HepG2 (cell line): ENCODE measurements around the gene ARHGAP29. TPM values are rescaled to one million over a fixed set of nuclear protein-coding genes. Genes with fewer than 3 reads are reported as not detected.

ENCODE experiments used
- ATAC-seq: fragments of 200-7000 bp; cut with Tn5 transposase; 3 replicates; pipeline ENCODE4 v1.9.1; 2020; ENCODE audit warnings: mild to moderate bottlenecking, moderate library complexity
- BruUV-seq: library from RNA; stranded (reverse); fragments of 400-500 nt; replicated peaks from 2 replicates; lab custom pipeline; 2021; lab: Mats Ljungman, UMichigan
- CTCF ChIA-PET: fragments of 300-600 bp; formaldehyde crosslinking; extraction: SDS; loops from one replicate; lab custom pipeline; 2021; ENCODE audit warnings: low total read pairs, inconsistent platforms, low intra/inter-chr PET ratio; lab: Yijun Ruan, JAX
- POLR2A ChIA-PET: fragments of 350-600 bp; sonication (Branson Sonifier 250); formaldehyde crosslinking; loops from one replicate; lab custom pipeline; 2020; ENCODE audit warnings: antibody characterized with exemption, inconsistent platforms; lab: Yijun Ruan, JAX
- DNase-seq: peaks from one replicate; pipeline ENCODE4 v3.0.0-alpha.2; 2015; ENCODE audit warnings: low spot score
- FAIRE-seq: peaks from 3 replicates; lab custom pipeline; 2011; peaks lifted over from hg19 to GRCh38; lab: Jason Lieb, UNC
- H2AFZ ChIP-seq: one replicate; pipeline ENCODE4 v1.6.1; 2011; ENCODE audit warnings: low read length, inconsistent platforms
- H3K27ac ChIP-seq: fragments of 300-600 bp; 3 replicates; pipeline ENCODE4 v1.8.0; 2011; ENCODE audit warnings: mixed run types, mild to moderate bottlenecking, mixed read lengths, low read length, inconsistent platforms; ENCODE audit not compliant: insufficient read depth; ENCODE audit errors: extremely low read length
- H3K27me3 ChIP-seq, 2 experiments: fragments of 200-600 bp in 1 of 2; 2 replicates in 1 of 2; 3 replicates in 1 of 2; pipeline versions ENCODE4 v1.6.0 to v1.8.0; 2011; ENCODE audit warnings: low read length in 2 of 2, mild to moderate bottlenecking in 2 of 2, moderate library complexity in 2 of 2, inconsistent platforms in 1 of 2; ENCODE audit not compliant: insufficient read depth in 2 of 2, control insufficient read depth in 1 of 2
- H3K36me3 ChIP-seq, 2 experiments: fragments of 200-600 bp in 1 of 2; replicated peaks in 1 of 2; 2 replicates in 1 of 2; 3 replicates in 1 of 2; pipeline versions ENCODE4 v1.5.1 to v1.8.0; 2011; ENCODE audit warnings: low read length in 2 of 2, inconsistent platforms in 1 of 2; ENCODE audit not compliant: insufficient read depth in 2 of 2, control insufficient read depth in 1 of 2
- H3K4me1 ChIP-seq: 2 replicates; pipeline ENCODE4 v1.5.1; 2012; ENCODE audit warnings: low read length, inconsistent platforms; ENCODE audit not compliant: insufficient read depth
- H3K4me2 ChIP-seq: 2 replicates; pipeline ENCODE4 v1.6.0; 2011; ENCODE audit warnings: low read depth, low read length, inconsistent platforms
- H3K4me3 ChIP-seq, 3 experiments: fragments of 200-600 bp in 1 of 3; sonication (generic), shearing (Covaris generic) in 1 of 3; replicated peaks in 1 of 3; 2 replicates each; pipeline ENCODE4 v1.5.1; 2011 to 2016; ENCODE audit warnings: low read length in 3 of 3, inconsistent platforms in 2 of 3, low read depth in 2 of 3, mild to moderate bottlenecking in 2 of 3, control low read depth in 1 of 3, mixed read lengths in 1 of 3; ENCODE audit not compliant: insufficient read depth in 1 of 3
- H3K79me2 ChIP-seq: one replicate; pipeline ENCODE4 v1.6.1; 2011; ENCODE audit warnings: low read length, inconsistent platforms; ENCODE audit not compliant: insufficient read depth
- H3K9ac ChIP-seq: 2 replicates; pipeline ENCODE4 v1.6.0; 2011; ENCODE audit warnings: mild to moderate bottlenecking, low read depth, low read length, inconsistent platforms; ENCODE audit not compliant: insufficient read depth
- H3K9me3 ChIP-seq: 2 replicates; pipeline ENCODE4 v1.5.1; 2012; ENCODE audit warnings: mild to moderate bottlenecking, low read length
- H4K20me1 ChIP-seq: 2 replicates; pipeline ENCODE4 v1.6.0; 2011; ENCODE audit warnings: inconsistent platforms, mild to moderate bottlenecking, low read length, moderate library complexity; ENCODE audit not compliant: insufficient read depth
- CENPBD1 ChIP-seq: sonication (generic); formaldehyde crosslinking; IDR thresholded peaks from 2 replicates; pipeline ENCODE4 v1.8.0; 2022; ENCODE audit warnings: missing genetic modification reagents, low read depth, mild to moderate bottlenecking, borderline replicate concordance
- GPBP1L1 ChIP-seq: sonication (generic); formaldehyde crosslinking; IDR thresholded peaks from 2 replicates; pipeline ENCODE4 v1.5.0; 2020; ENCODE audit warnings: mild to moderate bottlenecking, missing genetic modification reagents
- MAFK ChIP-seq, 2 experiments: IDR thresholded peaks in 1 of 2; conservative IDR thresholded peaks in 1 of 2; 2 replicates each; pipeline ENCODE4 v1.6.1; 2011; ENCODE audit warnings: improper control_type of control experiment in 2 of 2, low read length in 2 of 2
- MTA1 ChIP-seq: sonication (generic); formaldehyde crosslinking; IDR thresholded peaks from 2 replicates; pipeline ENCODE4 v1.4.0; 2020; ENCODE audit warnings: missing genetic modification reagents, mild to moderate bottlenecking, borderline replicate concordance
- NFATC3 ChIP-seq: sonication (generic); formaldehyde crosslinking; IDR thresholded peaks from 2 replicates; pipeline ENCODE4 v1.5.1; 2020; ENCODE audit warnings: mild to moderate bottlenecking, missing genetic modification reagents
- PCBP1 ChIP-seq: fragments of 200-400 bp; formaldehyde crosslinking; IDR thresholded peaks from 2 replicates; pipeline ENCODE4 v1.6.1; 2017; ENCODE audit warnings: mild to moderate bottlenecking, low read depth, low read length, borderline replicate concordance
- SALL1 ChIP-seq: sonication (generic); formaldehyde crosslinking; IDR thresholded peaks from 2 replicates; pipeline ENCODE4 v1.8.0; 2022; ENCODE audit warnings: mild to moderate bottlenecking, missing genetic modification reagents
- WGBS: methylation state at CpG from one replicate; pipeline ENCODE4 v1.1.6; 2017; ENCODE audit warnings: low lambda C conversion rate; 5-methylcytosine and 5-hydroxymethylcytosine counted together
- in situ Hi-C: cut with HindIII; loops from 2 replicates; pipeline ENCODE4 v1.10.0; 2017; ENCODE audit warnings: low pct_unique_long_range_greater_than_20kb; ENCODE audit not compliant: extremely low pct_ligation_motif_present
- intact Hi-C: fragments of 100-400 bp; cut with micrococcal nuclease; formaldehyde crosslinking; loops from one replicate; pipeline ENCODE4 v1.10.0; 2022; ENCODE audit not compliant: unreplicated experiment
- polyA plus RNA-seq, 8 experiments: library from polyadenylated mRNA; depleted of rRNA in 3 of 8; stranded (reverse) in 7 of 8; unstranded in 1 of 8; fragments of >200 nt; fragmentation: Illumina TruSeq in 4 of 8; extraction: Trizol in 4 of 8; gene quantifications; 2 replicates each; pipeline versions ENCODE4 v1.2.1 to v1.2.3, GENCODE V29; 2011 to 2016; ENCODE audit warnings: low read depth in 4 of 8, missing spikeins in 1 of 8, mixed read lengths in 1 of 8; ENCODE audit not compliant: insufficient read depth in 1 of 8
- total RNA-seq, 5 experiments: library from RNA; depleted of rRNA; stranded (reverse); fragments of >200 nt; fragmentation: Illumina TruSeq; extraction: Trizol; gene quantifications; 2 replicates each; pipeline ENCODE4 v1.2.3, GENCODE V29; 2016; ENCODE audit warnings: low read depth in 1 of 5

Gene ARHGAP29
- total and polyA plus RNA-seq, 2 of the 13 experiments (the other 11 are each of a cell fraction or from before 2014, with no cell fraction given): 12.8 to 18.3 TPM

- TF ChIP-seq GPBP1L1 (CRISPR knock-in tag) (no peak), MTA1 (no peak), PCBP1 (no peak), CENPBD1 (CRISPR knock-in tag) (no peak), SALL1 (CRISPR knock-in tag) (no peak)
Measured at GRCh38 chr1:94265011-94265422, 27.6 kb upstream of the ARHGAP29 start (continued).

- WGBS: 65% methylated on average over 2 of the region's 2 CpGs
- no peaks in the 10 kb centered on the region for H3K79me2 ChIP-seq
- no peak overlapping the region for H3K4me3 ChIP-seq
- BruUV-seq: no TSS peak
- no peak overlapping the region for H3K4me2 ChIP-seq
- H3K27me3 ChIP-seq: no peaks in the 10 kb centered on the region
- H3K9me3 ChIP-seq: no peaks in the 10 kb centered on the region
- CTCF ChIA-PET: no interaction called here
- H2AFZ ChIP-seq: no peak overlapping the region
- TF ChIP-seq NFATC3 (CRISPR knock-in tag) (no peak), MAFK (conservative IDR thresholded peaks at IDR 0.05 in 1 of 2, IDR thresholded peaks at IDR 0.05 in 1 of 2; ENCODE audit: low read length in 2 of 2) (0 out of 4 replicates have a peak, but pooled peaks of 1 of the 2 experiments have one; percentile 13)
- TF ChIP-seq, all 625 proteins: peak for 1
- POLR2A ChIA-PET: interaction anchor here (1.4 kb wide), 1 partner anchor 216 kb away, joined by 3 read pairs; no protein-coding TSS in a partner anchor
- DNase-seq: no peak
- in situ Hi-C loops: no loop called here
- H4K20me1 ChIP-seq: no peaks in the 10 kb centered on the region
- peaks cover 22% of the 10 kb centered on the region for H3K4me1 ChIP-seq
- no peak for FAIRE-seq
- no peak overlapping the region for H3K9ac ChIP-seq
- no peak overlapping the region for H3K27ac ChIP-seq
- intact Hi-C loops: no loop called here
- ATAC-seq: no peak
- H3K36me3 ChIP-seq: no peaks in the 10 kb centered on the region
Measured at GRCh38 chr1:94260635-94261387, 23.4 kb upstream of the ARHGAP29 start.
